Epithelial cell of esophagus (primary cell): Measurements from ENCODE around the gene GNG4.
A peak's percentile ranks its signal among the peaks of the same experiment; 100 is the strongest.

Experiments
- DNase-seq: peaks from one replicate; pipeline ENCODE4 v3.0.0; 2010; ENCODE audit warnings: low read depth
- H3K4me3 ChIP-seq: 2 replicates; pipeline ENCODE4 v1.5.1; 2011; ENCODE audit warnings: mild to moderate bottlenecking, low read length, control low read depth
- CTCF ChIP-seq: IDR thresholded peaks from 2 replicates; pipeline ENCODE4 v1.5.1; 2011; ENCODE audit warnings: low read depth, mild to moderate bottlenecking, low read length, control low read depth, inconsistent platforms; ENCODE audit not compliant: insufficient read depth; ENCODE audit errors: missing control alignments

Gene GNG4

GRCh38 chr1:235649368-235650163, at the start of gene GNG4:
TSS of gene GNG4 (minus strand) at chr1:235649784. CDS start at chr1:235583838, 65,946 bp downstream.
- TF ChIP-seq CTCF = no peak
- H3K4me3 ChIP-seq = peak within 1 kb of the TSS; percentile 23
- DNase-seq = no peak

- no peak for DNase-seq
- H3K4me3 ChIP-seq = no peak overlapping the region
- TF ChIP-seq CTCF = no peak
Observed at GRCh38 chr1:235697508-235697907, 47.9 kb upstream of the GNG4 start.

- no peak overlapping the region for H3K4me3 ChIP-seq
- DNase-seq = no peak
- TF ChIP-seq CTCF = no peak
Observed at GRCh38 chr1:235689356-235689755, 39.8 kb upstream of the GNG4 start.

- no peak for TF ChIP-seq CTCF
- H3K4me3 ChIP-seq = no peak overlapping the region
- DNase-seq = no peak
Observed at GRCh38 chr1:235688096-235688495, 38.5 kb upstream of the GNG4 start.

- no peak overlapping the region for H3K4me3 ChIP-seq
- no peak for TF ChIP-seq CTCF
- no peak for DNase-seq
Observed at GRCh38 chr1:235683653-235684052, 34.1 kb upstream of the GNG4 start.

GRCh38 chr1:235682216-235682615, 32.6 kb upstream of the GNG4 start:
- TF ChIP-seq CTCF = no peak
- H3K4me3 ChIP-seq = no peak overlapping the region

GRCh38 chr1:235679644-235680043, 30.1 kb upstream of the GNG4 start:
- H3K4me3 ChIP-seq = no peak overlapping the region
- no peak for DNase-seq
- TF ChIP-seq CTCF = no peak

More at GRCh38 chr1:235682216-235682615, 32.6 kb upstream of the GNG4 start:
- no peak for DNase-seq
